Smooth muscle cell (in vitro differentiated cells): ENCODE results near the gene QSER1. TPM values are rescaled to one million over a fixed set of nuclear protein-coding genes. Genes with fewer than 3 reads are reported as not detected.

Experiments used
- DNase-seq: peaks from one replicate; lab custom pipeline; 2025; ENCODE audit not compliant: unreplicated experiment; lab: John Stamatoyannopoulos, UW
- H2AFZ ChIP-seq: fragments of 200-600 bp; sonication (generic); 2 replicates; pipeline ENCODE4 v1.6.0; 2016; ENCODE audit warnings: antibody characterized with exemption, low read depth, mild to moderate bottlenecking
- H3F3A ChIP-seq: fragments of 200-600 bp; sonication (generic); 2 replicates; pipeline ENCODE4 v1.6.0; 2017; ENCODE audit warnings: antibody characterized with exemption, low read depth
- H3K27ac ChIP-seq: fragments of 200-600 bp; sonication (generic); 2 replicates; pipeline ENCODE4 v1.5.1; 2016; ENCODE audit warnings: low read depth, mild to moderate bottlenecking
- H3K27me3 ChIP-seq: fragments of 200-600 bp; sonication (generic); 2 replicates; pipeline ENCODE4 v1.6.1; 2016; ENCODE audit warnings: low read depth, mild to moderate bottlenecking
- H3K36me3 ChIP-seq: fragments of 200-600 bp; sonication (generic); 2 replicates; pipeline ENCODE4 v1.5.1; 2016; ENCODE audit warnings: low read depth
- H3K4me1 ChIP-seq: fragments of 200-600 bp; sonication (generic); 2 replicates; pipeline ENCODE4 v1.5.1; 2016; ENCODE audit warnings: low read depth
- H3K4me2 ChIP-seq: fragments of 200-600 bp; sonication (generic); 2 replicates; pipeline ENCODE4 v1.6.0; 2016; ENCODE audit warnings: mild to moderate bottlenecking
- H3K4me3 ChIP-seq: fragments of 200-600 bp; sonication (generic); 2 replicates; pipeline ENCODE4 v1.5.1; 2016; ENCODE audit warnings: mild to moderate bottlenecking
- H3K79me2 ChIP-seq: fragments of 200-600 bp; sonication (generic); 2 replicates; pipeline ENCODE4 v1.6.0; 2016; ENCODE audit warnings: low read depth, mild to moderate bottlenecking
- H3K9ac ChIP-seq: fragments of 200-600 bp; sonication (generic); 2 replicates; pipeline ENCODE4 v1.6.0; 2016; ENCODE audit warnings: low read depth
- H3K9me3 ChIP-seq: fragments of 200-600 bp; sonication (generic); replicated peaks from 2 replicates; pipeline ENCODE4 v1.5.1; 2016; ENCODE audit warnings: low read depth
- H4K20me1 ChIP-seq: fragments of 200-600 bp; sonication (generic); 2 replicates; pipeline ENCODE4 v1.6.0; 2016; ENCODE audit warnings: low read depth
- CTCF ChIP-seq: fragments of 200-600 bp; sonication (generic); IDR thresholded peaks from 2 replicates; pipeline ENCODE4 v1.5.1; 2017; ENCODE audit warnings: borderline replicate concordance, mild to moderate bottlenecking, antibody characterized with exemption; ENCODE audit not compliant: insufficient read depth, poor library complexity, severe bottlenecking
- WGBS: methylation state at CpG from one replicate; pipeline ENCODE4 v1.1.7; 2016; ENCODE audit warnings: low lambda C conversion rate; 5-methylcytosine and 5-hydroxymethylcytosine counted together
- polyA plus RNA-seq: library from polyadenylated mRNA; unstranded; fragments of >200 nt; fragmentation: Nextera tagmentation; extraction: Ambion mirVana; gene quantifications from 2 replicates; pipeline ENCODE4 v1.2.1, GENCODE V29; 2016
- total RNA-seq: library from RNA; depleted of rRNA; stranded (reverse); fragments of >200 nt; gene quantifications from 2 replicates; pipeline ENCODE4 v1.2.3, GENCODE V29; 2014

The QSER1 gene
- total and polyA plus RNA-seq, 2 experiments from 2014 or later = 4.1 to 31.6 TPM

- no peak overlapping the region for H3K4me2 ChIP-seq
- peaks cover 6% of the 10 kb centered on the region for H4K20me1 ChIP-seq
- H2AFZ ChIP-seq = no peak overlapping the region
- H3K79me2 ChIP-seq = no peaks in the 10 kb centered on the region
- H3K27ac ChIP-seq = no peak overlapping the region
- no peak overlapping the region for H3K4me3 ChIP-seq
- WGBS = 88% methylated on average over 1 of the region's 1 CpG
- no peak for TF ChIP-seq CTCF
- H3F3A ChIP-seq = no peaks in the 10 kb centered on the region
- no peaks in the 10 kb centered on the region for H3K9me3 ChIP-seq
- DNase-seq = no peak
- no peak overlapping the region for H3K9ac ChIP-seq
- no peaks in the 10 kb centered on the region for H3K36me3 ChIP-seq
- no peaks in the 10 kb centered on the region for H3K27me3 ChIP-seq
- no peaks in the 10 kb centered on the region for H3K4me1 ChIP-seq
These were observed 121.1 kb downstream of the QSER1 start for GRCh38 chr11:33013755-33014154.

GRCh38 chr11:33015621-33016551 lies 123.3 kb downstream of the QSER1 start, which contains the start of gene DEPDC7:
DEPDC7 (plus strand) TSS chr11:33015878; CDS start chr11:33015956, 78 bp downstream.
- no peak for TF ChIP-seq CTCF
- Histone ChIP-seq H3K79me2 (no peaks in the 10 kb centered on the region), H3F3A (no peaks in the 10 kb centered on the region), H3K9ac (peak within 1 kb of the TSS; percentile 23), H3K27ac (no peak within 1 kb of the TSS), H3K27me3 (no peaks in the 10 kb centered on the region), H3K36me3 (no peaks in the 10 kb centered on the region), H3K4me2 (peak within 1 kb of the TSS; percentile 91), H3K4me3 (peak within 1 kb of the TSS; percentile 62), H4K20me1 (peaks cover 6% of the 10 kb centered on the region), H2AFZ (peak within 1 kb of the TSS; percentile 79), H3K9me3 (no peaks in the 10 kb centered on the region), H3K4me1 (no peaks in the 10 kb centered on the region)
- DNase-seq = peak; percentile 37
- 8% methylated on average over 71 of the region's 89 CpGs for WGBS

GRCh38 chr11:33016654-33017053 lies 124.0 kb downstream of the QSER1 start:
- Histone ChIP-seq H3K27ac (no peak overlapping the region), H3K4me1 (no peaks in the 10 kb centered on the region), H3F3A (peaks cover 5% of the 10 kb centered on the region), H3K79me2 (no peaks in the 10 kb centered on the region), H4K20me1 (peaks cover 6% of the 10 kb centered on the region), H3K4me2 (peak overlapping the region; percentile 91), H3K36me3 (no peaks in the 10 kb centered on the region), H3K9me3 (no peaks in the 10 kb centered on the region), H3K4me3 (peak overlapping the region; percentile 62), H2AFZ (peak overlapping the region; percentile 79), H3K9ac (peak overlapping the region; percentile 23), H3K27me3 (no peaks in the 10 kb centered on the region)
- no peak for DNase-seq
- TF ChIP-seq CTCF = no peak
- 20% methylated on average over 4 of the region's 4 CpGs for WGBS
